WTC11 (cell line): Measurements from ENCODE around the gene RPS15. TPM values are rescaled to one million over a fixed set of nuclear protein-coding genes. Genes with fewer than 3 reads are reported as not detected.

Experiments
- ATAC-seq: fragments of 200-7000 bp; cut with Tn5 transposase; 2 replicates; pipeline ENCODE4 v1.10.0; 2021; ENCODE audit warnings: mild to moderate bottlenecking, moderate library complexity
- CTCF ChIA-PET: fragments of 300-600 bp; sonication (Branson Sonifier 250); formaldehyde crosslinking; loops from one replicate; lab custom pipeline; 2021; ENCODE audit warnings: antibody characterized with exemption; lab: Charles Lee
- POLR2A ChIA-PET: fragments of 350-600 bp; sonication (Branson Sonifier 250); formaldehyde crosslinking; loops from one replicate; lab custom pipeline; 2021; ENCODE audit warnings: antibody characterized with exemption; lab: Charles Lee
- DNase-seq: peaks from one replicate; pipeline ENCODE4 v3.0.0; 2021; ENCODE audit warnings: low spot score
- H3K27ac Mint-ChIP-seq: 2 replicates; pipeline ENCODE4 v1.8.0; 2021; ENCODE audit warnings: mixed read lengths
- H3K27me3 Mint-ChIP-seq: 2 replicates; pipeline ENCODE4 v1.8.0; 2021; ENCODE audit warnings: low read depth, mild to moderate bottlenecking, moderate library complexity, mixed read lengths
- H3K36me3 Mint-ChIP-seq: 2 replicates; pipeline ENCODE4 v1.8.0; 2021; ENCODE audit warnings: mixed read lengths
- H3K4me1 Mint-ChIP-seq: 2 replicates; pipeline ENCODE4 v1.8.0; 2022; ENCODE audit warnings: mixed read lengths
- H3K4me3 Mint-ChIP-seq: 2 replicates; pipeline ENCODE4 v1.8.0; 2021; ENCODE audit warnings: mild to moderate bottlenecking, moderate library complexity, mixed read lengths
- H3K9me3 Mint-ChIP-seq: 2 replicates; pipeline ENCODE4 v1.8.0; 2021; ENCODE audit warnings: mixed read lengths
- FOXP4 ChIP-seq: sonication (generic); formaldehyde crosslinking; IDR thresholded peaks from 2 replicates; pipeline ENCODE4 v1.8.0; 2022; ENCODE audit warnings: mild to moderate bottlenecking, missing genetic modification reagents
- GABPB1 ChIP-seq: sonication (generic); formaldehyde crosslinking; IDR thresholded peaks from 2 replicates; pipeline ENCODE4 v1.8.1; 2023; ENCODE audit warnings: mild to moderate bottlenecking, missing genetic modification reagents
- GRHL2 ChIP-seq: fragments of 250-450 bp; sonication (Bioruptor Pico); IDR thresholded peaks from 2 replicates; pipeline ENCODE4 v1.8.0; 2022; ENCODE audit warnings: mild to moderate bottlenecking, moderate library complexity; ENCODE audit not compliant: insufficient replicate concordance, severe bottlenecking
- HMGXB4 ChIP-seq: sonication (generic); formaldehyde crosslinking; IDR thresholded peaks from 2 replicates; pipeline ENCODE4 v1.8.1; 2023; ENCODE audit warnings: mild to moderate bottlenecking, moderate library complexity, missing genetic modification reagents
- IRF2 ChIP-seq: sonication (generic); formaldehyde crosslinking; IDR thresholded peaks from 2 replicates; pipeline ENCODE4 v1.8.0; 2022; ENCODE audit warnings: low read depth, missing genetic modification reagents, borderline replicate concordance
- KAT7 ChIP-seq: sonication (generic); formaldehyde crosslinking; IDR thresholded peaks from 2 replicates; pipeline ENCODE4 v1.8.1; 2023; ENCODE audit warnings: missing genetic modification reagents, mild to moderate bottlenecking, borderline replicate concordance
- NR3C1 ChIP-seq: sonication (generic); formaldehyde crosslinking; conservative IDR thresholded peaks from 2 replicates; pipeline ENCODE4 v1.8.1; 2023; ENCODE audit warnings: low read depth, mild to moderate bottlenecking, missing genetic modification reagents
- PREB ChIP-seq: sonication (generic); formaldehyde crosslinking; IDR thresholded peaks from 2 replicates; pipeline ENCODE4 v1.8.1; 2022; ENCODE audit warnings: mild to moderate bottlenecking, missing genetic modification reagents, moderate library complexity, borderline replicate concordance
- TEAD4 ChIP-seq: sonication (generic); formaldehyde crosslinking; IDR thresholded peaks from 2 replicates; pipeline ENCODE4 v1.8.0; 2022; ENCODE audit warnings: mild to moderate bottlenecking, missing genetic modification reagents
- ZNF219 ChIP-seq: sonication (generic); formaldehyde crosslinking; IDR thresholded peaks from 2 replicates; pipeline ENCODE4 v1.8.0; 2023; ENCODE audit warnings: missing genetic modification reagents, mild to moderate bottlenecking, borderline replicate concordance
- ZNF263 ChIP-seq: sonication (generic); formaldehyde crosslinking; IDR thresholded peaks from 2 replicates; pipeline ENCODE4 v1.8.1; 2022; ENCODE audit warnings: low read depth, mild to moderate bottlenecking, moderate library complexity, missing genetic modification reagents
- total RNA-seq: library from RNA; stranded (reverse); gene quantifications from 3 replicates; pipeline ENCODE4 v1.2.3, GENCODE V29; 2021
- TF ChIP-seq, protein P1 (sequence below): sonication (generic); formaldehyde crosslinking; IDR thresholded peaks from 2 replicates; pipeline ENCODE4 v1.8.0; 2022; ENCODE audit warnings: missing genetic modification reagents
- TF ChIP-seq, protein P2 (sequence below): sonication (generic); formaldehyde crosslinking; IDR thresholded peaks from 2 replicates; pipeline ENCODE4 v1.8.0; 2023; ENCODE audit warnings: missing genetic modification reagents, mild to moderate bottlenecking, borderline replicate concordance
- TF ChIP-seq, protein P3 (sequence below): sonication (generic); formaldehyde crosslinking; conservative IDR thresholded peaks from 2 replicates; pipeline ENCODE4 v1.8.1; 2022; ENCODE audit warnings: mild to moderate bottlenecking, missing genetic modification reagents
- TF ChIP-seq, protein P4 (sequence below): fragments of 250-450 bp; sonication (Bioruptor Pico); IDR thresholded peaks from 2 replicates; pipeline ENCODE4 v1.9.0; 2021; ENCODE audit warnings: moderate library complexity, mild to moderate bottlenecking, inconsistent platforms, borderline replicate concordance

RPS15 gene
- total RNA-seq, 1 experiment from 2014 or later = 1,932 TPM

GRCh38 chr19:1416014-1416841 is 22.0 kb upstream of the RPS15 start (continued):
- TF ChIP-seq NR3C1 (CRISPR knock-in tag) (no peak), ZNF219 (CRISPR knock-in tag) (no peak), HMGXB4 (CRISPR knock-in tag) (no peak)
- TF ChIP-seq, protein P1, sequence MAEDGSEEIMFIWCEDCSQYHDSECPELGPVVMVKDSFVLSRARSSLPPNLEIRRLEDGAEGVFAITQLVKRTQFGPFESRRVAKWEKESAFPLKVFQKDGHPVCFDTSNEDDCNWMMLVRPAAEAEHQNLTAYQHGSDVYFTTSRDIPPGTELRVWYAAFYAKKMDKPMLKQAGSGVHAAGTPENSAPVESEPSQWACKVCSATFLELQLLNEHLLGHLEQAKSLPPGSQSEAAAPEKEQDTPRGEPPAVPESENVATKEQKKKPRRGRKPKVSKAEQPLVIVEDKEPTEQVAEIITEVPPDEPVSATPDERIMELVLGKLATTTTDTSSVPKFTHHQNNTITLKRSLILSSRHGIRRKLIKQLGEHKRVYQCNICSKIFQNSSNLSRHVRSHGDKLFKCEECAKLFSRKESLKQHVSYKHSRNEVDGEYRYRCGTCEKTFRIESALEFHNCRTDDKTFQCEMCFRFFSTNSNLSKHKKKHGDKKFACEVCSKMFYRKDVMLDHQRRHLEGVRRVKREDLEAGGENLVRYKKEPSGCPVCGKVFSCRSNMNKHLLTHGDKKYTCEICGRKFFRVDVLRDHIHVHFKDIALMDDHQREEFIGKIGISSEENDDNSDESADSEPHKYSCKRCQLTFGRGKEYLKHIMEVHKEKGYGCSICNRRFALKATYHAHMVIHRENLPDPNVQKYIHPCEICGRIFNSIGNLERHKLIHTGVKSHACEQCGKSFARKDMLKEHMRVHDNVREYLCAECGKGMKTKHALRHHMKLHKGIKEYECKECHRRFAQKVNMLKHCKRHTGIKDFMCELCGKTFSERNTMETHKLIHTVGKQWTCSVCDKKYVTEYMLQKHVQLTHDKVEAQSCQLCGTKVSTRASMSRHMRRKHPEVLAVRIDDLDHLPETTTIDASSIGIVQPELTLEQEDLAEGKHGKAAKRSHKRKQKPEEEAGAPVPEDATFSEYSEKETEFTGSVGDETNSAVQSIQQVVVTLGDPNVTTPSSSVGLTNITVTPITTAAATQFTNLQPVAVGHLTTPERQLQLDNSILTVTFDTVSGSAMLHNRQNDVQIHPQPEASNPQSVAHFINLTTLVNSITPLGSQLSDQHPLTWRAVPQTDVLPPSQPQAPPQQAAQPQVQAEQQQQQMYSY = no peak
- TF ChIP-seq, protein P2, sequence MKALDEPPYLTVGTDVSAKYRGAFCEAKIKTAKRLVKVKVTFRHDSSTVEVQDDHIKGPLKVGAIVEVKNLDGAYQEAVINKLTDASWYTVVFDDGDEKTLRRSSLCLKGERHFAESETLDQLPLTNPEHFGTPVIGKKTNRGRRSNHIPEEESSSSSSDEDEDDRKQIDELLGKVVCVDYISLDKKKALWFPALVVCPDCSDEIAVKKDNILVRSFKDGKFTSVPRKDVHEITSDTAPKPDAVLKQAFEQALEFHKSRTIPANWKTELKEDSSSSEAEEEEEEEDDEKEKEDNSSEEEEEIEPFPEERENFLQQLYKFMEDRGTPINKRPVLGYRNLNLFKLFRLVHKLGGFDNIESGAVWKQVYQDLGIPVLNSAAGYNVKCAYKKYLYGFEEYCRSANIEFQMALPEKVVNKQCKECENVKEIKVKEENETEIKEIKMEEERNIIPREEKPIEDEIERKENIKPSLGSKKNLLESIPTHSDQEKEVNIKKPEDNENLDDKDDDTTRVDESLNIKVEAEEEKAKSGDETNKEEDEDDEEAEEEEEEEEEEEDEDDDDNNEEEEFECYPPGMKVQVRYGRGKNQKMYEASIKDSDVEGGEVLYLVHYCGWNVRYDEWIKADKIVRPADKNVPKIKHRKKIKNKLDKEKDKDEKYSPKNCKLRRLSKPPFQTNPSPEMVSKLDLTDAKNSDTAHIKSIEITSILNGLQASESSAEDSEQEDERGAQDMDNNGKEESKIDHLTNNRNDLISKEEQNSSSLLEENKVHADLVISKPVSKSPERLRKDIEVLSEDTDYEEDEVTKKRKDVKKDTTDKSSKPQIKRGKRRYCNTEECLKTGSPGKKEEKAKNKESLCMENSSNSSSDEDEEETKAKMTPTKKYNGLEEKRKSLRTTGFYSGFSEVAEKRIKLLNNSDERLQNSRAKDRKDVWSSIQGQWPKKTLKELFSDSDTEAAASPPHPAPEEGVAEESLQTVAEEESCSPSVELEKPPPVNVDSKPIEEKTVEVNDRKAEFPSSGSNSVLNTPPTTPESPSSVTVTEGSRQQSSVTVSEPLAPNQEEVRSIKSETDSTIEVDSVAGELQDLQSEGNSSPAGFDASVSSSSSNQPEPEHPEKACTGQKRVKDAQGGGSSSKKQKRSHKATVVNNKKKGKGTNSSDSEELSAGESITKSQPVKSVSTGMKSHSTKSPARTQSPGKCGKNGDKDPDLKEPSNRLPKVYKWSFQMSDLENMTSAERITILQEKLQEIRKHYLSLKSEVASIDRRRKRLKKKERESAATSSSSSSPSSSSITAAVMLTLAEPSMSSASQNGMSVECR (CRISPR knock-in tag) = no peak
- TF ChIP-seq, protein P3, sequence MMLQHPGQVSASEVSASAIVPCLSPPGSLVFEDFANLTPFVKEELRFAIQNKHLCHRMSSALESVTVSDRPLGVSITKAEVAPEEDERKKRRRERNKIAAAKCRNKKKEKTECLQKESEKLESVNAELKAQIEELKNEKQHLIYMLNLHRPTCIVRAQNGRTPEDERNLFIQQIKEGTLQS = no peak

DNA sequence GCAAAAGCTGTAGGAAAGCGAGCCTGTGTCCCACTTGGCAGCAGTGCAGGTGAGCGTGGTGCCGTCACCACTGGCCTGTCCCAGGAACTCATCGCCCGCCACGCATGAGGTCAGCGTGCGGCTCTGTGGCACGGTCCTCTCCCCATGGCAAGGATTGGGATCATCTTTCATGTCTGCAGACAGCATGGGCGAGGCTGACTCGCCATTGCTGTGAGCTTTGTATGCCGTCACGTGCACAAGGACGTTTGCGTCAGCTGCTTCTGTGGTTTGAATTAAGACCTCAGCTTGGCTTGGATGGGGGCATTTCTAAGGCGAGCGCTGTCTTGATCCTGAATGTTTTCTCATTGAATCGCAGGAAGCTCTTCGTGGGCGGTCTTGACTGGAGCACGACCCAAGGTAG is 21.1 kb upstream of the RPS15 start:
- no peak for ATAC-seq
- peak overlapping the region; percentile 75 for H3K27ac Mint-ChIP-seq
- H3K9me3 Mint-ChIP-seq = no peaks in the 10 kb centered on the region
- H3K4me3 Mint-ChIP-seq = no peak overlapping the region
- ChIA-PET CTCF (interaction anchor here (0.8 to 1.4 kb wide), 3 partner anchors 27 to 173 kb away, joined by 3 read pairs; no protein-coding TSS in a partner anchor), POLR2A (no interaction called here)
- DNase-seq = no peak
- no peaks in the 10 kb centered on the region for H3K27me3 Mint-ChIP-seq
- H3K36me3 Mint-ChIP-seq = peaks cover 42% of the 10 kb centered on the region
- H3K4me1 Mint-ChIP-seq = peaks cover 45% of the 10 kb centered on the region
- TF ChIP-seq FOXP4 (CRISPR knock-in tag) (no peak), IRF2 (CRISPR knock-in tag) (no peak), TEAD4 (CRISPR knock-in tag) (no peak), KAT7 (CRISPR knock-in tag) (no peak), GABPB1 (CRISPR knock-in tag) (no peak), ZNF263 (CRISPR knock-in tag) (no peak), PREB (CRISPR knock-in tag) (no peak), GRHL2 (CRISPR knock-in tag) (no peak)
- TF ChIP-seq, protein P4, sequence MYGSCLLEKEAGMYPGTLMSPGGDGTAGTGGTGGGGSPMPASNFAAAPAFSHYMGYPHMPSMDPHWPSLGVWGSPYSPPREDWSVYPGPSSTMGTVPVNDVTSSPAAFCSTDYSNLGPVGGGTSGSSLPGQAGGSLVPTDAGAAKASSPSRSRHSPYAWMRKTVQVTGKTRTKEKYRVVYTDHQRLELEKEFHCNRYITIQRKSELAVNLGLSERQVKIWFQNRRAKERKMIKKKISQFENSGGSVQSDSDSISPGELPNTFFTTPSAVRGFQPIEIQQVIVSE (CRISPR knock-in tag) = no peak
